ENCODE data around the gene MMP12.

Gene MMP12

GRCh38 chr11:102849311-102849710 is 25.5 kb downstream of the MMP12 start:
- DNase-seq: no peak

- DNase-seq: no peak
Measured at GRCh38 chr11:102846292-102846691, 28.5 kb downstream of the MMP12 start.

GRCh38 chr11:102843489-102843888 is 31.3 kb downstream of the MMP12 start, which contains the start of gene MMP3:
MMP3 (minus strand) TSS chr11:102843609; CDS start chr11:102843546, 63 bp downstream.
- DNase-seq: no peak

- DNase-seq: no peak
Measured at GRCh38 chr11:102842930-102843329, 31.9 kb downstream of the MMP12 start.

GRCh38 chr11:102840018-102840417 is 34.8 kb downstream of the MMP12 start:
- peak; percentile 22 to 45 for DNase-seq

GRCh38 chr11:102837646-102838045 is 37.1 kb downstream of the MMP12 start:
- DNase-seq: no peak

- no peak for DNase-seq
Measured at GRCh38 chr11:102837156-102837555, 37.6 kb downstream of the MMP12 start.

GRCh38 chr11:102836290-102836875 is 38.4 kb downstream of the MMP12 start:
- DNase-seq: peak in 1 of 2 experiments; percentile 35

- no peak for DNase-seq
Measured at GRCh38 chr11:102833731-102834130, 41.1 kb downstream of the MMP12 start.

- DNase-seq: no peak
Measured at GRCh38 chr11:102832612-102833011, 42.2 kb downstream of the MMP12 start.

- no peak for DNase-seq
Measured at GRCh38 chr11:102831489-102832440, 43.0 kb downstream of the MMP12 start.

GRCh38 chr11:102831128-102831488 is 43.7 kb downstream of the MMP12 start:
- no peak for DNase-seq

- DNase-seq: no peak
Measured at GRCh38 chr11:102830001-102830727, 44.6 kb downstream of the MMP12 start.

- DNase-seq: peak; percentile 37 to 57
Measured at GRCh38 chr11:102829316-102830000, 45.3 kb downstream of the MMP12 start.

GRCh38 chr11:102824556-102824955 is 50.2 kb downstream of the MMP12 start:
- no peak for DNase-seq

- no peak for DNase-seq
Measured at GRCh38 chr11:102819491-102819890, 55.3 kb downstream of the MMP12 start.

- DNase-seq: no peak
Measured at GRCh38 chr11:102813484-102813883, 61.3 kb downstream of the MMP12 start.
